HepG2 (cell line): ENCODE data around the gene SPACDR. TPM values are rescaled to one million over a fixed set of nuclear protein-coding genes. Genes with fewer than 3 reads are reported as not detected.

Source experiments
- CBFB ChIP-seq: sonication (generic); formaldehyde crosslinking; IDR thresholded peaks from 2 replicates; pipeline ENCODE4 v1.4.0; 2020; ENCODE audit warnings: missing genetic modification reagents
- CBX1 ChIP-seq: IDR thresholded peaks from one replicate; pipeline ENCODE4 v1.6.1; 2016; ENCODE audit warnings: antibody characterized with exemption, low read depth
- CBX5 ChIP-seq: sonication (generic); formaldehyde crosslinking; IDR thresholded peaks from 2 replicates; pipeline ENCODE4 v1.4.0; 2020; ENCODE audit warnings: missing genetic modification reagents, borderline replicate concordance
- FOSL1 ChIP-seq: sonication (generic); formaldehyde crosslinking; IDR thresholded peaks from 2 replicates; pipeline ENCODE4 v1.9.0; 2021; ENCODE audit warnings: missing genetic modification reagents, borderline replicate concordance
- FOXJ3 ChIP-seq: sonication (generic); formaldehyde crosslinking; IDR thresholded peaks from 2 replicates; pipeline ENCODE4 v1.4.0; 2020; ENCODE audit warnings: missing genetic modification reagents, mild to moderate bottlenecking, borderline replicate concordance
- IRX3 ChIP-seq: sonication (generic); formaldehyde crosslinking; IDR thresholded peaks from 2 replicates; pipeline ENCODE4 v1.8.1; 2023; ENCODE audit warnings: mild to moderate bottlenecking, low read depth, missing genetic modification reagents, borderline replicate concordance
- MLLT10 ChIP-seq: sonication (generic); formaldehyde crosslinking; IDR thresholded peaks from 2 replicates; pipeline ENCODE4 v1.4.0; 2020; ENCODE audit warnings: missing genetic modification reagents
- NFYC ChIP-seq: IDR thresholded peaks from 2 replicates; pipeline ENCODE4 v1.6.1; 2016; ENCODE audit warnings: missing genetic modification reagents, missing compliant biosample characterization
- SALL1 ChIP-seq: sonication (generic); formaldehyde crosslinking; IDR thresholded peaks from 2 replicates; pipeline ENCODE4 v1.8.0; 2022; ENCODE audit warnings: mild to moderate bottlenecking, missing genetic modification reagents
- SNAPC2 ChIP-seq: sonication (generic); formaldehyde crosslinking; IDR thresholded peaks from 2 replicates; pipeline ENCODE4 v1.8.1; 2022; ENCODE audit warnings: mild to moderate bottlenecking, missing genetic modification reagents
- TBP ChIP-seq: sonication (generic); formaldehyde crosslinking; IDR thresholded peaks from 2 replicates; pipeline ENCODE4 v1.5.0; 2020; ENCODE audit warnings: missing genetic modification reagents
- THAP11 ChIP-seq: IDR thresholded peaks from 2 replicates; pipeline ENCODE4 v1.6.1; 2016; ENCODE audit warnings: missing biosample characterization, missing genetic modification reagents
- ZFP36L2 ChIP-seq: sonication (generic); formaldehyde crosslinking; IDR thresholded peaks from 2 replicates; pipeline ENCODE4 v1.4.0; 2020; ENCODE audit warnings: missing genetic modification reagents
- ZKSCAN1 ChIP-seq: fragments of 150-350 bp; IDR thresholded peaks from 2 replicates; pipeline ENCODE4 v1.6.1; 2014; ENCODE audit warnings: low read length
- ZMYM2 ChIP-seq: sonication (generic); formaldehyde crosslinking; IDR thresholded peaks from 2 replicates; pipeline ENCODE4 v1.8.0; 2022; ENCODE audit warnings: mild to moderate bottlenecking, missing genetic modification reagents
- ZNF563 ChIP-seq: sonication (generic); formaldehyde crosslinking; IDR thresholded peaks from 2 replicates; pipeline ENCODE4 v1.8.0; 2022; ENCODE audit warnings: mild to moderate bottlenecking, moderate library complexity, missing genetic modification reagents
- ZNF577 ChIP-seq: sonication (generic); formaldehyde crosslinking; IDR thresholded peaks from 2 replicates; pipeline ENCODE4 v1.4.0; 2020; ENCODE audit warnings: mild to moderate bottlenecking, low read depth, missing genetic modification reagents, borderline replicate concordance
- polyA plus RNA-seq, 8 experiments: library from polyadenylated mRNA; depleted of rRNA in 3 of 8; stranded (reverse) in 7 of 8; unstranded in 1 of 8; fragments of >200 nt; fragmentation: Illumina TruSeq in 4 of 8; extraction: Trizol in 4 of 8; gene quantifications; 2 replicates each; pipeline versions ENCODE4 v1.2.1 to v1.2.3, GENCODE V29; 2011 to 2016; ENCODE audit warnings: low read depth in 4 of 8, missing spikeins in 1 of 8, mixed read lengths in 1 of 8; ENCODE audit not compliant: insufficient read depth in 1 of 8
- total RNA-seq, 5 experiments: library from RNA; depleted of rRNA; stranded (reverse); fragments of >200 nt; fragmentation: Illumina TruSeq; extraction: Trizol; gene quantifications; 2 replicates each; pipeline ENCODE4 v1.2.3, GENCODE V29; 2016; ENCODE audit warnings: low read depth in 1 of 5
- TF ChIP-seq, protein P1 (sequence below): sonication (generic); formaldehyde crosslinking; IDR thresholded peaks from 2 replicates; pipeline ENCODE4 v1.5.0; 2020; ENCODE audit warnings: mild to moderate bottlenecking, missing genetic modification reagents, borderline replicate concordance
- TF ChIP-seq, protein P2 (sequence below): sonication (generic); formaldehyde crosslinking; IDR thresholded peaks from 2 replicates; pipeline ENCODE4 v1.8.0; 2023; ENCODE audit warnings: mild to moderate bottlenecking, missing genetic modification reagents
- TF ChIP-seq, protein P3 (sequence below): sonication (generic); formaldehyde crosslinking; IDR thresholded peaks from 2 replicates; pipeline ENCODE4 v1.8.1; 2023; ENCODE audit warnings: mild to moderate bottlenecking, inconsistent platforms, moderate library complexity, missing genetic modification reagents, borderline replicate concordance

The SPACDR gene
- total and polyA plus RNA-seq, 2 of the 13 experiments (the other 11 are each of a cell fraction or from before 2014, with no cell fraction given): 0.41 TPM; not detected in 1

DNA sequence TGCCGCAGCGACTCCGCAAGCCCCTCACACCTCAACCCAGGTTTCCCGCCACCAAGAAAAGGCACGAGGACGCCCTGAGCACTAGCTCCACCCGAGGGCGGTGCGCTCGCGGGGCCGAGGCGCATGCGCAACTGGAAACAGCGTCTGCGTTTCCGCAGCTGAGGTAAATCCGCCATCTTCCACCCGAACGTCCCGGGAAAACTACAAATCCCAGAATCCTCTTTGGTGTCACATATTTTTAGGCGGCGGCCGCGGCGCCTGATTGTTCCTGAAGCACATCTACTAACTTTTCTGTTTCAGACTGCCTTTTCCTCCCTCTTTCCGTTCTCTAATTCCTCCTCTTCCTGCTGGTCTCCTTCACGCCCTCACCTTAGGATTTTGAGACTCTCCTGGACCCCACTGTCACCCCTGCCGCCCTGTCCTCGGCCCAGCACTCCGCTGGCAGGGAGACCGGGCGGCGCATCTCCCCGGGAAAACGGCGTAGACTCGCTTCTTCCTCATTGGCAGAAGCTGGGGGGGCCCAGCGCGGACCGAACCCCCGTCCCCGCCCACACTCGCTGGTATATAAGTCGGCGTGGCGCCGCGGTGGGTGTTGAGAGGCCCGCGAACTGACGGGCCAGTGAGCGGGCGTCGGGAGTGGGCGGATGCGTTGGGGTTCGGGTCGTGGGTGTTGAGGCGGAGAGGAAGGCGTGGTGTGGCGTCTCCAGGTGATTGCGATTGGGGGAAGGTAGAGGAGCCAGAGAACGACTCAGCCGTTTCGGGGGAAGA lies 35.7 kb downstream of the SPACDR start, which contains the start of gene ZCWPW1 (continued):
- TF ChIP-seq FOSL1 (CRISPR knock-in tag) (0 out of 2 replicates have a peak, but pooled peaks have one; percentile 10), NFYC (peak; percentile 79), SNAPC2 (peak; percentile 49; the same call in 1 of the 2 replicates), FOXJ3 (peak; percentile 62), ZMYM2 (CRISPR knock-in tag) (no peak), ZKSCAN1 (peak; percentile 17; the same call in 1 of the 2 replicates), ZNF563 (CRISPR knock-in tag) (peak; percentile 85), ZNF577 (0 out of 2 replicates have a peak, but pooled peaks have one; percentile 5), CBX1 (peak; percentile 46), MLLT10 (CRISPR knock-in tag) (no peak), ZFP36L2 (peak; percentile 37; the same call in 1 of the 2 replicates), THAP11 (CRISPR knock-in tag) (peak; percentile 99), CBFB (CRISPR knock-in tag) (no peak; the same call in 1 of the 2 replicates), SALL1 (peak; percentile 91), IRX3 (CRISPR knock-in tag) (peak; percentile 97), TBP (CRISPR knock-in tag) (no peak), CBX5 (CRISPR knock-in tag) (peak; percentile 49; the same call in 1 of the 2 replicates)
- TF ChIP-seq, protein P1, sequence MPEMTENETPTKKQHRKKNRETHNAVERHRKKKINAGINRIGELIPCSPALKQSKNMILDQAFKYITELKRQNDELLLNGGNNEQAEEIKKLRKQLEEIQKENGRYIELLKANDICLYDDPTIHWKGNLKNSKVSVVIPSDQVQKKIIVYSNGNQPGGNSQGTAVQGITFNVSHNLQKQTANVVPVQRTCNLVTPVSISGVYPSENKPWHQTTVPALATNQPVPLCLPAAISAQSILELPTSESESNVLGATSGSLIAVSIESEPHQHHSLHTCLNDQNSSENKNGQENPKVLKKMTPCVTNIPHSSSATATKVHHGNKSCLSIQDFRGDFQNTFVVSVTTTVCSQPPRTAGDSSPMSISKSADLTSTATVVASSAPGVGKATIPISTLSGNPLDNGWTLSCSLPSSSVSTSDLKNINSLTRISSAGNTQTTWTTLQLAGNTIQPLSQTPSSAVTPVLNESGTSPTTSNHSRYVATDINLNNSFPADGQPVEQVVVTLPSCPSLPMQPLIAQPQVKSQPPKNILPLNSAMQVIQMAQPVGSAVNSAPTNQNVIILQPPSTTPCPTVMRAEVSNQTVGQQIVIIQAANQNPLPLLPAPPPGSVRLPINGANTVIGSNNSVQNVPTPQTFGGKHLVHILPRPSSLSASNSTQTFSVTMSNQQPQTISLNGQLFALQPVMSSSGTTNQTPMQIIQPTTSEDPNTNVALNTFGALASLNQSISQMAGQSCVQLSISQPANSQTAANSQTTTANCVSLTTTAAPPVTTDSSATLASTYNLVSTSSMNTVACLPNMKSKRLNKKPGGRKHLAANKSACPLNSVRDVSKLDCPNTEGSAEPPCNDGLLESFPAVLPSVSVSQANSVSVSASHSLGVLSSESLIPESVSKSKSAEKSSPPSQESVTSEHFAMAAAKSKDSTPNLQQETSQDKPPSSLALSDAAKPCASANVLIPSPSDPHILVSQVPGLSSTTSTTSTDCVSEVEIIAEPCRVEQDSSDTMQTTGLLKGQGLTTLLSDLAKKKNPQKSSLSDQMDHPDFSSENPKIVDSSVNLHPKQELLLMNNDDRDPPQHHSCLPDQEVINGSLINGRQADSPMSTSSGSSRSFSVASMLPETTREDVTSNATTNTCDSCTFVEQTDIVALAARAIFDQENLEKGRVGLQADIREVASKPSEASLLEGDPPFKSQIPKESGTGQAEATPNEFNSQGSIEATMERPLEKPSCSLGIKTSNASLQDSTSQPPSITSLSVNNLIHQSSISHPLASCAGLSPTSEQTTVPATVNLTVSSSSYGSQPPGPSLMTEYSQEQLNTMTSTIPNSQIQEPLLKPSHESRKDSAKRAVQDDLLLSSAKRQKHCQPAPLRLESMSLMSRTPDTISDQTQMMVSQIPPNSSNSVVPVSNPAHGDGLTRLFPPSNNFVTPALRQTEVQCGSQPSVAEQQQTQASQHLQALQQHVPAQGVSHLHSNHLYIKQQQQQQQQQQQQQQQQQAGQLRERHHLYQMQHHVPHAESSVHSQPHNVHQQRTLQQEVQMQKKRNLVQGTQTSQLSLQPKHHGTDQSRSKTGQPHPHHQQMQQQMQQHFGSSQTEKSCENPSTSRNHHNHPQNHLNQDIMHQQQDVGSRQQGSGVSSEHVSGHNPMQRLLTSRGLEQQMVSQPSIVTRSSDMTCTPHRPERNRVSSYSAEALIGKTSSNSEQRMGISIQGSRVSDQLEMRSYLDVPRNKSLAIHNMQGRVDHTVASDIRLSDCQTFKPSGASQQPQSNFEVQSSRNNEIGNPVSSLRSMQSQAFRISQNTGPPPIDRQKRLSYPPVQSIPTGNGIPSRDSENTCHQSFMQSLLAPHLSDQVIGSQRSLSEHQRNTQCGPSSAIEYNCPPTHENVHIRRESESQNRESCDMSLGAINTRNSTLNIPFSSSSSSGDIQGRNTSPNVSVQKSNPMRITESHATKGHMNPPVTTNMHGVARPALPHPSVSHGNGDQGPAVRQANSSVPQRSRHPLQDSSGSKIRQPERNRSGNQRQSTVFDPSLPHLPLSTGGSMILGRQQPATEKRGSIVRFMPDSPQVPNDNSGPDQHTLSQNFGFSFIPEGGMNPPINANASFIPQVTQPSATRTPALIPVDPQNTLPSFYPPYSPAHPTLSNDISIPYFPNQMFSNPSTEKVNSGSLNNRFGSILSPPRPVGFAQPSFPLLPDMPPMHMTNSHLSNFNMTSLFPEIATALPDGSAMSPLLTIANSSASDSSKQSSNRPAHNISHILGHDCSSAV (CRISPR knock-in tag): no peak
- TF ChIP-seq, protein P2, sequence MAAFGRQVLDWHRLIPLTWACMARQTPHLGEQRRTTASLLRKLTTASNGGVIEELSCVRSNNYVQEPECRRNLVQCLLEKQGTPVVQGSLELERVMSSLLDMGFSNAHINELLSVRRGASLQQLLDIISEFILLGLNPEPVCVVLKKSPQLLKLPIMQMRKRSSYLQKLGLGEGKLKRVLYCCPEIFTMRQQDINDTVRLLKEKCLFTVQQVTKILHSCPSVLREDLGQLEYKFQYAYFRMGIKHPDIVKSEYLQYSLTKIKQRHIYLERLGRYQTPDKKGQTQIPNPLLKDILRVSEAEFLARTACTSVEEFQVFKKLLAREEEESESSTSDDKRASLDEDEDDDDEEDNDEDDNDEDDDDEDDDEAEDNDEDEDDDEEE (CRISPR knock-in tag): peak; percentile 88
- TF ChIP-seq, protein P3, sequence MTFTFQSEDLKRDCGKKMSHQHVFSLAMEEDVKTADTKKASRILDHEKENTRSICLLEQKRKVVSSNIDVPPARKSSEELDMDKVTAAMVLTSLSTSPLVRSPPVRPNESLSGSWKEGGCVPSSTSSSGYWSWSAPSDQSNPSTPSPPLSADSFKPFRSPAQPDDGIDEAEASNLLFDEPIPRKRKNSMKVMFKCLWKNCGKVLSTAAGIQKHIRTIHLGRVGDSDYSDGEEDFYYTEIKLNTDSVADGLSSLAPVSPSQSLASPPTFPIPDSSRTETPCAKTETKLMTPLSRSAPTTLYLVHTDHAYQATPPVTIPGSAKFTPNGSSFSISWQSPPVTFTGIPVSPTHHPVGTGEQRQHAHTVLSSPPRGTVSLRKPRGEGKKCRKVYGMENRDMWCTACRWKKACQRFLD (CRISPR knock-in tag): peak; percentile 82; the same call in 1 of the 2 replicates
